PC-3 (cell line): Measurements from ENCODE around the gene IL17RC. TPM values are rescaled to one million over a fixed set of nuclear protein-coding genes. Genes with fewer than 3 reads are reported as not detected.

Experiments
- ATAC-seq: fragments of 200-7000 bp; cut with Tn5 transposase; 2 replicates; pipeline ENCODE4 v1.9.1; 2020; ENCODE audit warnings: mild to moderate bottlenecking, moderate library complexity
- BruUV-seq: library from RNA; stranded (reverse); fragments of 400-500 nt; replicated peaks from 2 replicates; lab custom pipeline; 2021; lab: Mats Ljungman, UMichigan
- CTCF ChIA-PET: fragments of 300-600 bp; sonication (Branson Sonifier 250); formaldehyde crosslinking; loops from one replicate; lab custom pipeline; 2022; ENCODE audit warnings: antibody characterized with exemption; lab: Charles Lee
- POLR2A ChIA-PET: fragments of 300-600 bp; sonication (Branson Sonifier 250); formaldehyde crosslinking; loops from one replicate; lab custom pipeline; 2022; ENCODE audit warnings: antibody characterized with exemption; ENCODE audit not compliant: unreplicated experiment; lab: Charles Lee
- DNase-seq: peaks from one replicate; pipeline ENCODE4 v3.0.0-alpha.2; 2015
- H2AFZ ChIP-seq: fragments of 300-600 bp; sonication (generic); 2 replicates; pipeline ENCODE4 v1.6.0; 2016; ENCODE audit warnings: antibody characterized with exemption, low read length
- H3F3A ChIP-seq: fragments of 300-600 bp; sonication (generic); one replicate; pipeline ENCODE4 v1.6.0; 2017; ENCODE audit warnings: antibody characterized with exemption, low read length, control low read depth, mild to moderate bottlenecking; ENCODE audit not compliant: unreplicated experiment
- H3K27ac ChIP-seq: fragments of 300-600 bp; sonication (generic); 2 replicates; pipeline ENCODE4 v1.5.1; 2016; ENCODE audit warnings: mild to moderate bottlenecking, low read length
- H3K27me3 ChIP-seq: fragments of 300-600 bp; sonication (generic); 2 replicates; pipeline ENCODE4 v1.6.1; 2016; ENCODE audit warnings: low read length, mixed read lengths
- H3K36me3 ChIP-seq: fragments of 300-600 bp; sonication (generic); 2 replicates; pipeline ENCODE4 v1.6.1; 2016; ENCODE audit warnings: low read depth, mixed run types, low read length, mixed read lengths
- H3K4me1 ChIP-seq: fragments of 300-600 bp; sonication (generic); 2 replicates; pipeline ENCODE4 v1.5.1; 2016; ENCODE audit warnings: low read length; ENCODE audit not compliant: insufficient read depth
- H3K4me2 ChIP-seq: fragments of 300-600 bp; sonication (generic); 2 replicates; pipeline ENCODE4 v1.6.0; 2016; ENCODE audit warnings: low read length
- H3K4me3 ChIP-seq: fragments of 300-600 bp; sonication (generic); 2 replicates; pipeline ENCODE4 v1.5.1; 2016; ENCODE audit warnings: mild to moderate bottlenecking, low read length, mixed read lengths
- H3K79me2 ChIP-seq: fragments of 300-600 bp; sonication (generic); 2 replicates; pipeline ENCODE4 v1.6.1; 2017; ENCODE audit warnings: low read length, mixed read lengths
- H3K9ac ChIP-seq: fragments of 300-600 bp; sonication (generic); 2 replicates; pipeline ENCODE4 v1.6.0; 2016; ENCODE audit warnings: mild to moderate bottlenecking, low read length
- H3K9me2 ChIP-seq: fragments of 300-600 bp; sonication (generic); replicated peaks from 2 replicates; pipeline ENCODE4 v1.6.1; 2016; ENCODE audit warnings: mixed run types, low read length, mixed read lengths
- H3K9me3 ChIP-seq: fragments of 300-600 bp; sonication (generic); 2 replicates; pipeline ENCODE4 v1.6.1; 2016; ENCODE audit warnings: low read length, mixed read lengths
- H4K20me1 ChIP-seq: fragments of 300-600 bp; sonication (generic); 2 replicates; pipeline ENCODE4 v1.6.1; 2016; ENCODE audit warnings: low read length, mixed read lengths
- CTCF ChIP-seq: fragments of 300-600 bp; sonication (generic); conservative IDR thresholded peaks from 2 replicates; pipeline ENCODE4 v1.5.1; 2017; ENCODE audit warnings: antibody characterized with exemption, low read depth, mild to moderate bottlenecking, low read length
- EZH2 ChIP-seq: fragments of 300-600 bp; sonication (generic); IDR thresholded peaks from one replicate; pipeline ENCODE4 v1.6.1; 2017; ENCODE audit warnings: antibody characterized with exemption, mild to moderate bottlenecking, low read length; ENCODE audit not compliant: unreplicated experiment
- EZH2phosphoT487 ChIP-seq: fragments of 300-600 bp; sonication (generic); IDR thresholded peaks from 2 replicates; pipeline ENCODE4 v1.6.1; 2018; ENCODE audit warnings: mild to moderate bottlenecking, antibody characterized with exemption, low read length, borderline replicate concordance
- intact Hi-C: fragments of 100-400 bp; cut with micrococcal nuclease; formaldehyde crosslinking; loops from 2 replicates; pipeline ENCODE4 v1.9.0; 2023
- total RNA-seq: library from RNA; depleted of rRNA; stranded (reverse); fragments of >200 nt; gene quantifications from 2 replicates; pipeline ENCODE4 v1.2.3, GENCODE V29; 2014

IL17RC gene
- total RNA-seq, 1 experiment from 2014 or later, result 116 TPM

GRCh38 chr3:9955611-9956352 lies 38.9 kb downstream of the IL17RC start:
- BruUV-seq, result no TSS peak
- no peaks in the 10 kb centered on the region for H3K79me2 ChIP-seq
- peaks cover 30% of the 10 kb centered on the region for H3K4me1 ChIP-seq
- H3K9me2 ChIP-seq, result no peaks in the 10 kb centered on the region
- H3K4me2 ChIP-seq, result 0 out of 2 replicates have a peak overlapping the region, but pooled peaks have one; percentile 20
- ChIA-PET POLR2A (interaction anchor here (0.6 kb wide), 2 partner anchors 82 to 85 kb away, joined by 4 to 7 read pairs; no protein-coding TSS in a partner anchor), CTCF (interaction anchor here (1.6 kb wide), 1 partner anchor 9 kb away, joined by 9 read pairs; no protein-coding TSS in a partner anchor)
- TF ChIP-seq EZH2phosphoT487, result no peak
- TF ChIP-seq EZH2, result no peak
- no peak for TF ChIP-seq CTCF
- DNase-seq (no peak), ATAC-seq (peak; percentile 19; the same call in 1 of the 2 replicates)
- no peaks in the 10 kb centered on the region for H3F3A ChIP-seq
- no peak overlapping the region for H3K4me3 ChIP-seq
- no peaks in the 10 kb centered on the region for H3K9me3 ChIP-seq
- no peaks in the 10 kb centered on the region for H3K36me3 ChIP-seq
- H3K27ac ChIP-seq, result peak overlapping the region; percentile 17; the same call in 1 of the 2 replicates
- H3K27me3 ChIP-seq, result no peaks in the 10 kb centered on the region
- no peak overlapping the region for H2AFZ ChIP-seq
- H3K9ac ChIP-seq, result no peak overlapping the region
- H4K20me1 ChIP-seq, result no peaks in the 10 kb centered on the region
- intact Hi-C loops, result loop anchor here (10.0 kb wide), 1 partner anchor 269 kb away; no protein-coding TSS in a partner anchor

- no peaks in the 10 kb centered on the region for H3K27me3 ChIP-seq
- H3K9ac ChIP-seq, result no peak overlapping the region
- no peak overlapping the region for H3K4me2 ChIP-seq
- H4K20me1 ChIP-seq, result no peaks in the 10 kb centered on the region
- H3K4me1 ChIP-seq, result peaks cover 19% of the 10 kb centered on the region
- no peak overlapping the region for H2AFZ ChIP-seq
- H3K9me2 ChIP-seq, result no peaks in the 10 kb centered on the region
- no peaks in the 10 kb centered on the region for H3K9me3 ChIP-seq
- no peak overlapping the region for H3K27ac ChIP-seq
- no peak overlapping the region for H3K4me3 ChIP-seq
- ChIA-PET CTCF (interaction anchor here (1.6 kb wide), 1 partner anchor 11 kb away, joined by 9 read pairs; no protein-coding TSS in a partner anchor), POLR2A (no interaction called here)
- no TSS peak for BruUV-seq
- intact Hi-C loops, result loop anchor here (10.0 kb wide), 1 partner anchor 268 kb away; no protein-coding TSS in a partner anchor
- no peaks in the 10 kb centered on the region for H3K79me2 ChIP-seq
- TF ChIP-seq CTCF (peak; percentile 45; the same call in 1 of the 2 replicates), EZH2 (no peak), EZH2phosphoT487 (no peak)
- ATAC-seq, result no peak
- DNase-seq, result peak; percentile 25
- H3K36me3 ChIP-seq, result no peaks in the 10 kb centered on the region
- no peaks in the 10 kb centered on the region for H3F3A ChIP-seq
Measured at GRCh38 chr3:9957214-9957613, 40.3 kb downstream of the IL17RC start.
